PC-3 (cell line): Measurements from ENCODE around the gene CASQ1. TPM values are rescaled to one million over a fixed set of nuclear protein-coding genes. Genes with fewer than 3 reads are reported as not detected.

Experiments used
- ATAC-seq: fragments of 200-7000 bp; cut with Tn5 transposase; 2 replicates; pipeline ENCODE4 v1.9.1; 2020; ENCODE audit warnings: mild to moderate bottlenecking, moderate library complexity
- BruUV-seq: library from RNA; stranded (reverse); fragments of 400-500 nt; replicated peaks from 2 replicates; lab custom pipeline; 2021; lab: Mats Ljungman, UMichigan
- CTCF ChIA-PET: fragments of 300-600 bp; sonication (Branson Sonifier 250); formaldehyde crosslinking; loops from one replicate; lab custom pipeline; 2022; ENCODE audit warnings: antibody characterized with exemption; lab: Charles Lee
- POLR2A ChIA-PET: fragments of 300-600 bp; sonication (Branson Sonifier 250); formaldehyde crosslinking; loops from one replicate; lab custom pipeline; 2022; ENCODE audit warnings: antibody characterized with exemption; ENCODE audit not compliant: unreplicated experiment; lab: Charles Lee
- DNase-seq: peaks from one replicate; pipeline ENCODE4 v3.0.0-alpha.2; 2015
- H2AFZ ChIP-seq: fragments of 300-600 bp; sonication (generic); 2 replicates; pipeline ENCODE4 v1.6.0; 2016; ENCODE audit warnings: antibody characterized with exemption, low read length
- H3F3A ChIP-seq: fragments of 300-600 bp; sonication (generic); one replicate; pipeline ENCODE4 v1.6.0; 2017; ENCODE audit warnings: antibody characterized with exemption, low read length, control low read depth, mild to moderate bottlenecking; ENCODE audit not compliant: unreplicated experiment
- H3K27ac ChIP-seq: fragments of 300-600 bp; sonication (generic); 2 replicates; pipeline ENCODE4 v1.5.1; 2016; ENCODE audit warnings: mild to moderate bottlenecking, low read length
- H3K27me3 ChIP-seq: fragments of 300-600 bp; sonication (generic); 2 replicates; pipeline ENCODE4 v1.6.1; 2016; ENCODE audit warnings: low read length, mixed read lengths
- H3K36me3 ChIP-seq: fragments of 300-600 bp; sonication (generic); 2 replicates; pipeline ENCODE4 v1.6.1; 2016; ENCODE audit warnings: low read depth, mixed run types, low read length, mixed read lengths
- H3K4me1 ChIP-seq: fragments of 300-600 bp; sonication (generic); 2 replicates; pipeline ENCODE4 v1.5.1; 2016; ENCODE audit warnings: low read length; ENCODE audit not compliant: insufficient read depth
- H3K4me2 ChIP-seq: fragments of 300-600 bp; sonication (generic); 2 replicates; pipeline ENCODE4 v1.6.0; 2016; ENCODE audit warnings: low read length
- H3K4me3 ChIP-seq: fragments of 300-600 bp; sonication (generic); 2 replicates; pipeline ENCODE4 v1.5.1; 2016; ENCODE audit warnings: mild to moderate bottlenecking, low read length, mixed read lengths
- H3K79me2 ChIP-seq: fragments of 300-600 bp; sonication (generic); 2 replicates; pipeline ENCODE4 v1.6.1; 2017; ENCODE audit warnings: low read length, mixed read lengths
- H3K9ac ChIP-seq: fragments of 300-600 bp; sonication (generic); 2 replicates; pipeline ENCODE4 v1.6.0; 2016; ENCODE audit warnings: mild to moderate bottlenecking, low read length
- H3K9me2 ChIP-seq: fragments of 300-600 bp; sonication (generic); replicated peaks from 2 replicates; pipeline ENCODE4 v1.6.1; 2016; ENCODE audit warnings: mixed run types, low read length, mixed read lengths
- H3K9me3 ChIP-seq: fragments of 300-600 bp; sonication (generic); 2 replicates; pipeline ENCODE4 v1.6.1; 2016; ENCODE audit warnings: low read length, mixed read lengths
- H4K20me1 ChIP-seq: fragments of 300-600 bp; sonication (generic); 2 replicates; pipeline ENCODE4 v1.6.1; 2016; ENCODE audit warnings: low read length, mixed read lengths
- EZH2 ChIP-seq: fragments of 300-600 bp; sonication (generic); IDR thresholded peaks from one replicate; pipeline ENCODE4 v1.6.1; 2017; ENCODE audit warnings: antibody characterized with exemption, mild to moderate bottlenecking, low read length; ENCODE audit not compliant: unreplicated experiment
- EZH2phosphoT487 ChIP-seq: fragments of 300-600 bp; sonication (generic); IDR thresholded peaks from 2 replicates; pipeline ENCODE4 v1.6.1; 2018; ENCODE audit warnings: mild to moderate bottlenecking, antibody characterized with exemption, low read length, borderline replicate concordance
- intact Hi-C: fragments of 100-400 bp; cut with micrococcal nuclease; formaldehyde crosslinking; loops from 2 replicates; pipeline ENCODE4 v1.9.0; 2023
- total RNA-seq: library from RNA; depleted of rRNA; stranded (reverse); fragments of >200 nt; gene quantifications from 2 replicates; pipeline ENCODE4 v1.2.3, GENCODE V29; 2014
- TF ChIP-seq, protein P1 (sequence below): fragments of 300-600 bp; sonication (generic); conservative IDR thresholded peaks from 2 replicates; pipeline ENCODE4 v1.5.1; 2017; ENCODE audit warnings: antibody characterized with exemption, low read depth, mild to moderate bottlenecking, low read length

The CASQ1 gene
- total RNA-seq, 1 experiment from 2014 or later = not detected

DNA sequence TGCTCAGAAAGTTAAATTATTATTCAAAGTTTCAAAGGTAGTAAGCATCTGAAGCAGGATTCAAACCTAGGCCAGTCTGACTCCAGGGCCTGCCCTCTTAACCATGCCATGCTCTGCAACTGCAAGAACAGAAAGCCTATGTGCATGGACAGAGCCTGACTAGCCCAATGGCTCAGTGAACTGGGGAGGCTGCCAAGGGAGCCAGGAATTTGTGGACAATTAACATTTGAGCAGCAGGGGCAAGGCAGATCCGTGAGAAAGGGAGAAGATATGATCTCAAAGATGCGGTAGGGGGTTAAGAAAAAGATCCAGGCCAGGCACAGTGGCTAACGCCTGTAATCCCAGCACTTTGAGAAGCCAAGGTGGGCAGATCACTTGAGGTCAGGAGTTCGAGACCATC lies 45.5 kb upstream of the CASQ1 start:
- no TSS peak for BruUV-seq
- no peaks in the 10 kb centered on the region for H4K20me1 ChIP-seq

DNA sequence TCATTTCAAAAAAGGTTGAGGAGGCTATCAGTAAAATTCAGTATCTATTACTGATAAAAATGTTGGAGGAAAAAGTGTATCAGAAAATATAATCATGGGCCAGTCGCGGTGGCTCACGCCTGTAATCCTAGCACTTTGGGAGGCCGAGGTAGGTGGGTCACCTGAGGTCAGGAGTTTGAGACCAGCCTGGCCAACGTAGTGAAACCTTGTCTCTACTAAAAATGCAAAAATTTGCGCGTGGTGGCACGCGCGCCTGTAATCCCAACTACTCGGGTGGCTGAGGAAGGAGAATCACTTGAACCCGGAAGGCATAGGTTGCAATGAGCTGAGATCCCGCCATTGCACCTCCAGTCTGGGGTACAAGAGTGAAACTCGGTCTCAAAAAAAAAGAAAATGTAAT lies 44.3 kb upstream of the CASQ1 start:
- no peak overlapping the region for H3K9ac ChIP-seq
- CTCF ChIA-PET = no interaction called here
- H3K9me3 ChIP-seq = no peaks in the 10 kb centered on the region
- H3K4me3 ChIP-seq = no peak overlapping the region
- ATAC-seq = no peak
- intact Hi-C loops = no loop called here
- no peak overlapping the region for H3K4me2 ChIP-seq
- H3K27me3 ChIP-seq = peaks cover 11% of the 10 kb centered on the region; the same call in 1 of the 2 replicates
- no peak for TF ChIP-seq EZH2
- TF ChIP-seq, protein P1, sequence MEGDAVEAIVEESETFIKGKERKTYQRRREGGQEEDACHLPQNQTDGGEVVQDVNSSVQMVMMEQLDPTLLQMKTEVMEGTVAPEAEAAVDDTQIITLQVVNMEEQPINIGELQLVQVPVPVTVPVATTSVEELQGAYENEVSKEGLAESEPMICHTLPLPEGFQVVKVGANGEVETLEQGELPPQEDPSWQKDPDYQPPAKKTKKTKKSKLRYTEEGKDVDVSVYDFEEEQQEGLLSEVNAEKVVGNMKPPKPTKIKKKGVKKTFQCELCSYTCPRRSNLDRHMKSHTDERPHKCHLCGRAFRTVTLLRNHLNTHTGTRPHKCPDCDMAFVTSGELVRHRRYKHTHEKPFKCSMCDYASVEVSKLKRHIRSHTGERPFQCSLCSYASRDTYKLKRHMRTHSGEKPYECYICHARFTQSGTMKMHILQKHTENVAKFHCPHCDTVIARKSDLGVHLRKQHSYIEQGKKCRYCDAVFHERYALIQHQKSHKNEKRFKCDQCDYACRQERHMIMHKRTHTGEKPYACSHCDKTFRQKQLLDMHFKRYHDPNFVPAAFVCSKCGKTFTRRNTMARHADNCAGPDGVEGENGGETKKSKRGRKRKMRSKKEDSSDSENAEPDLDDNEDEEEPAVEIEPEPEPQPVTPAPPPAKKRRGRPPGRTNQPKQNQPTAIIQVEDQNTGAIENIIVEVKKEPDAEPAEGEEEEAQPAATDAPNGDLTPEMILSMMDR = no peak
- TF ChIP-seq EZH2phosphoT487 = no peak
- 0 out of 2 replicates have a peak, but pooled peaks cover 7% of the 10 kb centered on the region for H3K4me1 ChIP-seq
- no peak for DNase-seq
- H3F3A ChIP-seq = no peaks in the 10 kb centered on the region
- no peak overlapping the region for H2AFZ ChIP-seq
- H3K36me3 ChIP-seq = no peaks in the 10 kb centered on the region
- H3K79me2 ChIP-seq = no peaks in the 10 kb centered on the region
- POLR2A ChIA-PET = no interaction called here
- no peaks in the 10 kb centered on the region for H4K20me1 ChIP-seq
- no peaks in the 10 kb centered on the region for H3K9me2 ChIP-seq
- H3K27ac ChIP-seq = no peak overlapping the region
- no TSS peak for BruUV-seq

More for the DNA sequence above, 45.5 kb upstream of the CASQ1 start:
- CTCF ChIA-PET = no interaction called here
- POLR2A ChIA-PET = no interaction called here
- no peak overlapping the region for H2AFZ ChIP-seq
- H3K27ac ChIP-seq = no peak overlapping the region
- 0 out of 2 replicates have a peak, but pooled peaks cover 7% of the 10 kb centered on the region for H3K4me1 ChIP-seq
- H3K9me2 ChIP-seq = no peaks in the 10 kb centered on the region
- H3K4me2 ChIP-seq = no peak overlapping the region
- H3K27me3 ChIP-seq = peaks cover 13% of the 10 kb centered on the region; the same call in 1 of the 2 replicates
- TF ChIP-seq, protein P1 = no peak
- TF ChIP-seq EZH2 (no peak), EZH2phosphoT487 (no peak)
- no peaks in the 10 kb centered on the region for H3F3A ChIP-seq
- H3K9me3 ChIP-seq = no peaks in the 10 kb centered on the region
- no peak overlapping the region for H3K9ac ChIP-seq
- ATAC-seq (no peak), DNase-seq (no peak)
- H3K79me2 ChIP-seq = no peaks in the 10 kb centered on the region
- no peaks in the 10 kb centered on the region for H3K36me3 ChIP-seq
- intact Hi-C loops = no loop called here
- H3K4me3 ChIP-seq = no peak overlapping the region

DNA sequence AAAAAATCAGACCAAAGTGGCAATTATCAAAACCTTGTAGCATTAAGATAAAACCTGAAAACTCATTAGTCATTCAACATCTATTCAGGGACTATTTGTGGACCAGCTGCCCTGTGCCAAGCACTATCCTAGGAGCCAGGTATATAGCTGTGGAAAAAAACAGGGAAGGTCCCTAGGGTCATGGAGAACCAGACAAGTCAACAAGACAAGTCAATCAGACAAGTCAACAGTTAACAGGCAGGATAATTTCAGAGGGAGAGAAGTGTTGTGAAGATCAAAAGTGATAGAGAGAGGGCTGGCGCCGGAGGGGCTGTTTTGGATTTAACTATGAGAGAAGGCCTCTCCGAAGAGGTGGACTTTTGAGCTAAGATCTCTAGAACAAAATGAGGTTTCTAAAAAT lies 42.3 kb upstream of the CASQ1 start:
- no peak for TF ChIP-seq EZH2phosphoT487
- no peak for TF ChIP-seq EZH2
- TF ChIP-seq, protein P1 = no peak
- no peaks in the 10 kb centered on the region for H3K27me3 ChIP-seq
- no peaks in the 10 kb centered on the region for H3K9me3 ChIP-seq
- H3K4me1 ChIP-seq = 0 out of 2 replicates have a peak, but pooled peaks cover 7% of the 10 kb centered on the region
- ChIA-PET POLR2A (no interaction called here), CTCF (interaction anchor here (0.6 kb wide), 2 partner anchors 48 to 1130 kb away, joined by 3 to 5 read pairs; no protein-coding TSS in a partner anchor)
- ATAC-seq (no peak), DNase-seq (no peak)
- H3K27ac ChIP-seq = no peak overlapping the region
- H3K9ac ChIP-seq = no peak overlapping the region
- no peak overlapping the region for H3K4me3 ChIP-seq
- H3K4me2 ChIP-seq = no peak overlapping the region
- H3K9me2 ChIP-seq = no peaks in the 10 kb centered on the region
- H3K79me2 ChIP-seq = no peaks in the 10 kb centered on the region
- no peaks in the 10 kb centered on the region for H4K20me1 ChIP-seq
- H2AFZ ChIP-seq = no peak overlapping the region
- no peaks in the 10 kb centered on the region for H3F3A ChIP-seq
- BruUV-seq = no TSS peak
- intact Hi-C loops = no loop called here
- no peaks in the 10 kb centered on the region for H3K36me3 ChIP-seq
